Kidney capillary endothelial cell (primary cell): Measurements from ENCODE around the gene LRRC75A.
"Not testable (repeated sequence)": the region's sequence is repeated elsewhere in the genome, so short reads cannot be mapped to it uniquely, and the experiment has no call there.

Source experiments
- DNase-seq: peaks from one replicate; pipeline ENCODE4 v3.0.0-alpha.2; 2018; ENCODE audit warnings: low spot score

The LRRC75A gene

GRCh38 chr17:16398270-16399267 is 93.4 kb downstream of the LRRC75A start:
- DNase-seq = no peak

- not testable (repeated sequence) for DNase-seq
These were observed 95.3 kb downstream of the LRRC75A start for GRCh38 chr17:16396693-16397092.

GRCh38 chr17:16395887-16396286 is 96.1 kb downstream of the LRRC75A start:
- DNase-seq = not testable (repeated sequence)

- not testable (repeated sequence) for DNase-seq
These were observed 99.5 kb downstream of the LRRC75A start for GRCh38 chr17:16392491-16392890.
